Gastrocnemius medialis (tissue), 4 donors: ENCODE results near the gene CDK4. TPM values are rescaled to one million over a fixed set of nuclear protein-coding genes. Genes with fewer than 3 reads are reported as not detected.
"Not testable (repeated sequence)": the region's sequence is repeated elsewhere in the genome, so short reads cannot be mapped to it uniquely, and the experiment has no call there.

Experiments
- ATAC-seq, 2 donors: fragments of 150-250 bp; one replicate each; pipeline ENCODE4 v1.9.1; 2016
- DNase-seq, 2 donors: peaks; one replicate each; pipeline ENCODE4 v3.0.0-alpha.2; 2019
- H3K27ac ChIP-seq, 4 donors: fragments of 200-600 bp; sonication (generic); 1 replicate in 1 of 4; 2 replicates in 3 of 4; pipeline ENCODE4 v1.5.1; 2016 to 2018; ENCODE audit warnings: mild to moderate bottlenecking in 2 of 4, moderate library complexity in 1 of 4
- H3K27me3 ChIP-seq, 3 donors: fragments of 200-600 bp; sonication (generic) in 2 of 3; 1 replicate in 1 of 3; 2 replicates in 2 of 3; pipeline versions ENCODE4 v1.5.1 to v1.6.0; 2016 to 2019; ENCODE audit warnings: mild to moderate bottlenecking in 1 of 3, moderate library complexity in 1 of 3
- H3K36me3 ChIP-seq, 2 donors: fragments of 200-600 bp; sonication (generic) in 1 of 2; one replicate each; pipeline ENCODE4 v1.5.1; 2017 to 2018
- H3K4me1 ChIP-seq, 2 donors: fragments of 200-600 bp; sonication (generic) in 1 of 2; one replicate each; pipeline ENCODE4 v1.5.1; 2016 to 2017; ENCODE audit warnings: mild to moderate bottlenecking in 2 of 2
- H3K4me3 ChIP-seq, 4 donors: fragments of 200-600 bp; sonication (generic) in 3 of 4; 1 replicate in 1 of 4; 2 replicates in 3 of 4; pipeline ENCODE4 v1.5.1; 2016 to 2019; ENCODE audit warnings: mild to moderate bottlenecking in 2 of 4
- H3K9me3 ChIP-seq, 3 donors: fragments of 200-600 bp; sonication (generic) in 2 of 3; 1 replicate in 1 of 3; 2 replicates in 2 of 3; pipeline ENCODE4 v1.5.1; 2016 to 2019
- CTCF ChIP-seq, 5 experiments: fragments of 450-650 bp in 3 of 5; fragments of 200-600 bp in 2 of 5; sonication (generic) in 2 of 5; IDR thresholded peaks in 4 of 5; conservative IDR thresholded peaks in 1 of 5; 1 replicate in 4 of 5; 2 replicates in 1 of 5; pipeline ENCODE4 v1.5.1; 2016 to 2019; ENCODE audit warnings: antibody characterized with exemption in 5 of 5, mild to moderate bottlenecking in 3 of 5, moderate library complexity in 3 of 5
- POLR2A ChIP-seq, 2 donors: fragments of 450-650 bp; IDR thresholded peaks; one replicate each; pipeline ENCODE4 v1.6.1; 2017; ENCODE audit warnings: antibody characterized with exemption in 2 of 2, mild to moderate bottlenecking in 2 of 2, moderate library complexity in 2 of 2
- in situ Hi-C, 4 donors: fragments of 200-750 bp; cut with MboI; loops; one replicate each; pipeline versions ENCODE4 v1.15.0 to v1.8.0; 2017; ENCODE audit warnings: low sequenced_read_pairs in 4 of 4
- intact Hi-C: fragments of 100-400 bp; cut with DNase I; formaldehyde crosslinking; loops from one replicate; pipeline ENCODE4 v1.15.1; 2023; ENCODE audit warnings: low total_unique reads
- total RNA-seq, 4 donors: library from RNA; depleted of rRNA; stranded (reverse); fragments of >200 nt; gene quantifications; one replicate each; pipeline versions ENCODE4 v1.1.0 to v1.2.3, GENCODE V29; 2016

Gene CDK4
- total RNA-seq, 4 donors from 2014 or later = 39.7 to 55.5 (median 47.4) TPM

GRCh38 chr12:57717846-57718640, 34.1 kb downstream of the CDK4 start:
- Histone ChIP-seq H3K4me1 (no peaks in the 10 kb centered on the region), H3K4me3 (no peak overlapping the region), H3K36me3 (peaks cover 5 to 59% of the 10 kb centered on the region in 2 donors), H3K27ac (no peak overlapping the region), H3K9me3 (no peaks in the 10 kb centered on the region), H3K27me3 (no peaks in the 10 kb centered on the region)
- TF ChIP-seq POLR2A (IDR thresholded peaks at IDR 0.05) (no peak), CTCF (IDR thresholded peaks at IDR 0.05 in 4 of 5, conservative IDR thresholded peaks at IDR 0.05 in 1 of 5) (no peak)
- no peak for ATAC-seq
- intact Hi-C loops = no loop called here
- no peak for DNase-seq
- in situ Hi-C loops = no loop called here

DNA sequence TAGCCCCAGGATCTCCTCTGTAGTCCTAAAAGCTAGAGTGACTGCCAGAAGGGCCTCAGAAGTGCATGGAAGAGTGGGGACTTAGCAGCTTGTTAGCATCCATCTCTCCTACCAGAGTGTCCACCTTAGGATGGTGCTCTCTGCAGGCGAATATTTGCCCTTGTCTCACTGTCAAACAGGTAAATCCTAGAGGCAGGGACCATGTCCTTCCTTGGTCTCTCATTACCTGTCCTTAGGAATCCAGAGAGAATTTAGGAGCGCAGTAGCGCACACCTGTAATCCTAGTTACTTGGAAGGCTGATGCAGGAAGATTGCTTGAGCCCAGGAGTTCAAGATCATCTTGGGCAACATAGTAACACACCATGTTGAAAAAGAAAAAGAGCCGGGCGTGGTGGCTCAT, 35.0 kb downstream of the CDK4 start:
- no peak for TF ChIP-seq POLR2A (IDR thresholded peaks at IDR 0.05)
- TF ChIP-seq CTCF (IDR thresholded peaks at IDR 0.05 in 4 of 5, conservative IDR thresholded peaks at IDR 0.05 in 1 of 5) = no peak
- no peak for ATAC-seq
- no peaks in the 10 kb centered on the region for H3K9me3 ChIP-seq
- in situ Hi-C loops = no loop called here
- no peak overlapping the region for H3K27ac ChIP-seq
- H3K4me3 ChIP-seq = no peak overlapping the region
- no peaks in the 10 kb centered on the region for H3K27me3 ChIP-seq
- no peak for DNase-seq
- intact Hi-C loops = no loop called here
- no peaks in the 10 kb centered on the region for H3K4me1 ChIP-seq
- peaks cover 5 to 60% of the 10 kb centered on the region in 2 donors for H3K36me3 ChIP-seq

GRCh38 chr12:57716305-57716704, 35.8 kb downstream of the CDK4 start:
- H3K36me3 ChIP-seq = peaks cover 5 to 65% of the 10 kb centered on the region in 2 donors
- intact Hi-C loops = no loop called here
- ATAC-seq = no peak
- no peak for DNase-seq
- no peaks in the 10 kb centered on the region for H3K4me1 ChIP-seq
- H3K27ac ChIP-seq = no peak overlapping the region
- H3K4me3 ChIP-seq = no peak overlapping the region
- no peaks in the 10 kb centered on the region for H3K9me3 ChIP-seq
- in situ Hi-C loops = no loop called here
- H3K27me3 ChIP-seq = no peaks in the 10 kb centered on the region
- no peak for TF ChIP-seq CTCF (IDR thresholded peaks at IDR 0.05 in 4 of 5, conservative IDR thresholded peaks at IDR 0.05 in 1 of 5)
- TF ChIP-seq POLR2A (IDR thresholded peaks at IDR 0.05) = no peak

- Histone ChIP-seq H3K27ac (no peak overlapping the region), H3K9me3 (no peaks in the 10 kb centered on the region), H3K4me3 (no peak overlapping the region), H3K4me1 (no peaks in the 10 kb centered on the region), H3K27me3 (no peaks in the 10 kb centered on the region), H3K36me3 (peaks cover 5 to 61% of the 10 kb centered on the region in 2 donors)
- ATAC-seq = no peak
- in situ Hi-C loops (no loop called here), intact Hi-C loops (no loop called here)
- TF ChIP-seq CTCF (IDR thresholded peaks at IDR 0.05 in 4 of 5, conservative IDR thresholded peaks at IDR 0.05 in 1 of 5) (no peak), POLR2A (IDR thresholded peaks at IDR 0.05) (no peak)
- DNase-seq = no peak
Observed at GRCh38 chr12:57715786-57716185, 36.3 kb downstream of the CDK4 start.

DNA sequence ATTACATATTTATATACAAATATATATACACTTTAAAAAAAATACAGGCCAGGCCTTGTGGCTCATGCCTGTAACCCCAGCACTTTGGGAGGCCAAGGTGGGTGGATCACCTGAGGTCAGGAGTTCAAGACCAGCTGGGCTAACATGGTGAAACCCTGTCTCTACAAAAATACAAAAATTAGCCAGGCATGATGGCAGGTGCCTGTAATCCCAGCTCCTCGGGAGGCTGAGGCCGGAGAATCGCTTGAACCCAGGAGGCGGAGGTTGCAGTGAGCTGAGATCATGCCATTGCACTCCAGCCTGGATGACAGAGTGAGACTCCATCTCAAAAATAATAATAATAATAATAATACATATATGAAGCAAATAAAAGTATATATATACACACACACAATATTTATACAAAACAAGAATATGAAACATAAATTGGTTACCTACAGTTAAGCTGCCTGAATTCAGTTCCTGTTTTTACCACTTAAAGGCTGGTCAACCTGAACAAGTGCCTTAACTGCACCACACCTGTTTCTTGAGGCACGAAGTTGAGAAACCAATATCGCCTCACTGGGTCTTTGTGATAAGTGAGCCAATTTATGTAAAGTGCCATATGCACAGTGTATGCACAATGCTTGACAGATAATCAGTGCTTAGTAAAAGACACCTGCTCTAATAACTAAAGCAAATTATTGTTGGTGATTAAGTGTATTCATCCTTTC, 36.9 kb downstream of the CDK4 start:
- H3K4me1 ChIP-seq, H3K4me3 ChIP-seq, H3K27ac ChIP-seq, H3K27me3 ChIP-seq, in situ Hi-C loops, ATAC-seq, H3K9me3 ChIP-seq, intact Hi-C loops, DNase-seq: not testable (repeated sequence)
- peaks cover 5 to 55% of the 10 kb centered on the region in 2 donors for H3K36me3 ChIP-seq
